ENCODE results near the gene GCK. TPM values are rescaled to one million over a fixed set of nuclear protein-coding genes. Genes with fewer than 3 reads are reported as not detected.
A peak's percentile ranks its signal among the peaks of the same experiment; 100 is the strongest.

GCK gene
- total RNA-seq, 1 donor from 2014 or later, result 43.9 TPM

- peak; percentile 19 for DNase-seq
- Mint-ChIP-seq H3K4me1 (ENCODE audit: low read depth, unreplicated experiment) (peaks cover 29% of the 10 kb centered on the region), H3K9me3 (ENCODE audit: unreplicated experiment) (peaks cover 12% of the 10 kb centered on the region), H3K27ac (ENCODE audit: unreplicated experiment) (no peak overlapping the region), H3K4me3 (ENCODE audit: unreplicated experiment) (no peak overlapping the region), H3K27me3 (ENCODE audit: unreplicated experiment) (peaks cover 10% of the 10 kb centered on the region), H3K36me3 (ENCODE audit: unreplicated experiment) (no peaks in the 10 kb centered on the region)
- TF ChIP-seq, protein P1, sequence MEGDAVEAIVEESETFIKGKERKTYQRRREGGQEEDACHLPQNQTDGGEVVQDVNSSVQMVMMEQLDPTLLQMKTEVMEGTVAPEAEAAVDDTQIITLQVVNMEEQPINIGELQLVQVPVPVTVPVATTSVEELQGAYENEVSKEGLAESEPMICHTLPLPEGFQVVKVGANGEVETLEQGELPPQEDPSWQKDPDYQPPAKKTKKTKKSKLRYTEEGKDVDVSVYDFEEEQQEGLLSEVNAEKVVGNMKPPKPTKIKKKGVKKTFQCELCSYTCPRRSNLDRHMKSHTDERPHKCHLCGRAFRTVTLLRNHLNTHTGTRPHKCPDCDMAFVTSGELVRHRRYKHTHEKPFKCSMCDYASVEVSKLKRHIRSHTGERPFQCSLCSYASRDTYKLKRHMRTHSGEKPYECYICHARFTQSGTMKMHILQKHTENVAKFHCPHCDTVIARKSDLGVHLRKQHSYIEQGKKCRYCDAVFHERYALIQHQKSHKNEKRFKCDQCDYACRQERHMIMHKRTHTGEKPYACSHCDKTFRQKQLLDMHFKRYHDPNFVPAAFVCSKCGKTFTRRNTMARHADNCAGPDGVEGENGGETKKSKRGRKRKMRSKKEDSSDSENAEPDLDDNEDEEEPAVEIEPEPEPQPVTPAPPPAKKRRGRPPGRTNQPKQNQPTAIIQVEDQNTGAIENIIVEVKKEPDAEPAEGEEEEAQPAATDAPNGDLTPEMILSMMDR (IDR thresholded peaks at IDR 0.05; ENCODE audit: partially characterized antibody, unreplicated experiment), result no peak
These were observed 31.3 kb upstream of the GCK start for GRCh38 chr7:44220358-44221112.

GRCh38 chr7:44220046-44220357, 30.8 kb upstream of the GCK start:
- Mint-ChIP-seq H3K9me3 (ENCODE audit: unreplicated experiment) (peaks cover 12% of the 10 kb centered on the region), H3K36me3 (ENCODE audit: unreplicated experiment) (no peaks in the 10 kb centered on the region), H3K4me3 (ENCODE audit: unreplicated experiment) (no peak overlapping the region), H3K4me1 (ENCODE audit: low read depth, unreplicated experiment) (peaks cover 29% of the 10 kb centered on the region), H3K27ac (ENCODE audit: unreplicated experiment) (peak overlapping the region; percentile 38), H3K27me3 (ENCODE audit: unreplicated experiment) (peaks cover 10% of the 10 kb centered on the region)
- DNase-seq, result no peak
- TF ChIP-seq, protein P1 (IDR thresholded peaks at IDR 0.05; ENCODE audit: partially characterized antibody, unreplicated experiment), result no peak

- H3K4me3 Mint-ChIP-seq (ENCODE audit: unreplicated experiment), result no peak overlapping the region
- no peak for DNase-seq
These were observed 30.3 kb upstream of the GCK start for GRCh38 chr7:44219371-44220045.

GRCh38 chr7:44218418-44219201, 29.4 kb upstream of the GCK start:
- H3K4me3 Mint-ChIP-seq (ENCODE audit: unreplicated experiment), result no peak overlapping the region
- H3K27ac Mint-ChIP-seq (ENCODE audit: unreplicated experiment), result peak overlapping the region; percentile 97
- peaks cover 27% of the 10 kb centered on the region for H3K4me1 Mint-ChIP-seq (ENCODE audit: low read depth, unreplicated experiment)
- peak; percentile 81 for DNase-seq
- TF ChIP-seq, protein P1 (IDR thresholded peaks at IDR 0.05; ENCODE audit: partially characterized antibody, unreplicated experiment), result no peak
- no peaks in the 10 kb centered on the region for H3K36me3 Mint-ChIP-seq (ENCODE audit: unreplicated experiment)
- H3K9me3 Mint-ChIP-seq (ENCODE audit: unreplicated experiment), result peaks cover 12% of the 10 kb centered on the region
- H3K27me3 Mint-ChIP-seq (ENCODE audit: unreplicated experiment), result peaks cover 10% of the 10 kb centered on the region

More at GRCh38 chr7:44219371-44220045, 30.3 kb upstream of the GCK start:
- Mint-ChIP-seq H3K27ac (ENCODE audit: unreplicated experiment) (peak overlapping the region; percentile 38), H3K36me3 (ENCODE audit: unreplicated experiment) (no peaks in the 10 kb centered on the region), H3K9me3 (ENCODE audit: unreplicated experiment) (peaks cover 12% of the 10 kb centered on the region), H3K27me3 (ENCODE audit: unreplicated experiment) (peaks cover 10% of the 10 kb centered on the region), H3K4me1 (ENCODE audit: low read depth, unreplicated experiment) (peaks cover 29% of the 10 kb centered on the region)
- TF ChIP-seq, protein P1 (IDR thresholded peaks at IDR 0.05; ENCODE audit: partially characterized antibody, unreplicated experiment), result no peak

All from glutamatergic neuron (in vitro differentiated cells).